ENCODE data around the gene FOXJ3.

GRCh38 chr1:42221952-42222606, 113.0 kb downstream of the FOXJ3 start:
- TF ChIP-seq, protein P1, sequence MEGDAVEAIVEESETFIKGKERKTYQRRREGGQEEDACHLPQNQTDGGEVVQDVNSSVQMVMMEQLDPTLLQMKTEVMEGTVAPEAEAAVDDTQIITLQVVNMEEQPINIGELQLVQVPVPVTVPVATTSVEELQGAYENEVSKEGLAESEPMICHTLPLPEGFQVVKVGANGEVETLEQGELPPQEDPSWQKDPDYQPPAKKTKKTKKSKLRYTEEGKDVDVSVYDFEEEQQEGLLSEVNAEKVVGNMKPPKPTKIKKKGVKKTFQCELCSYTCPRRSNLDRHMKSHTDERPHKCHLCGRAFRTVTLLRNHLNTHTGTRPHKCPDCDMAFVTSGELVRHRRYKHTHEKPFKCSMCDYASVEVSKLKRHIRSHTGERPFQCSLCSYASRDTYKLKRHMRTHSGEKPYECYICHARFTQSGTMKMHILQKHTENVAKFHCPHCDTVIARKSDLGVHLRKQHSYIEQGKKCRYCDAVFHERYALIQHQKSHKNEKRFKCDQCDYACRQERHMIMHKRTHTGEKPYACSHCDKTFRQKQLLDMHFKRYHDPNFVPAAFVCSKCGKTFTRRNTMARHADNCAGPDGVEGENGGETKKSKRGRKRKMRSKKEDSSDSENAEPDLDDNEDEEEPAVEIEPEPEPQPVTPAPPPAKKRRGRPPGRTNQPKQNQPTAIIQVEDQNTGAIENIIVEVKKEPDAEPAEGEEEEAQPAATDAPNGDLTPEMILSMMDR (IDR thresholded peaks at IDR 0.05) = no peak
- TF ChIP-seq POLR2A (IDR thresholded peaks at IDR 0.05) = no peak
- TF ChIP-seq POLR2AphosphoS5 (IDR thresholded peaks at IDR 0.05) = no peak

Measured in breast epithelium (tissue), 3 donors.